Measurements from ENCODE around the gene ATP5F1E. TPM values are rescaled to one million over a fixed set of nuclear protein-coding genes. Genes with fewer than 3 reads are reported as not detected.

ATP5F1E gene
- total RNA-seq, 1 experiment from 2014 or later, result 52.7 TPM

DNA sequence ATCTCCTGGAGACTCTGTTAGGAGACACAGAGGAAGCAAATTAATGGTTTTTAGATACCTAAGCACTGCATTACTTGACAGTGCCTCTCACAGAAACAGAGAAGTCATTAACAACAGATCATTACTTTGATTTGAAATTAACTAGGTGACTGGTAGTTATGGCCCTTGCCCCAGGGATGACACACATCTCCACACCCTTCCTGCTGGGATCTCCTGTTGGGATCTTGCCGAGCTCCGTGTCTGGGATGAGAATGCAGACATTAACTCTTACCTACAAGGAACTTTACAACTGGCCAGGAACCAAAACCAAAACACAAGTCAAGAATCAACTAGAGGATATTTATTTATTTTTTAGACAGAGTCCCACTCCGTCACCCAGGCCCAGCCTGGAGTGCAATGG lies 12.7 kb upstream of the ATP5F1E start:
- TF ChIP-seq, protein P1, sequence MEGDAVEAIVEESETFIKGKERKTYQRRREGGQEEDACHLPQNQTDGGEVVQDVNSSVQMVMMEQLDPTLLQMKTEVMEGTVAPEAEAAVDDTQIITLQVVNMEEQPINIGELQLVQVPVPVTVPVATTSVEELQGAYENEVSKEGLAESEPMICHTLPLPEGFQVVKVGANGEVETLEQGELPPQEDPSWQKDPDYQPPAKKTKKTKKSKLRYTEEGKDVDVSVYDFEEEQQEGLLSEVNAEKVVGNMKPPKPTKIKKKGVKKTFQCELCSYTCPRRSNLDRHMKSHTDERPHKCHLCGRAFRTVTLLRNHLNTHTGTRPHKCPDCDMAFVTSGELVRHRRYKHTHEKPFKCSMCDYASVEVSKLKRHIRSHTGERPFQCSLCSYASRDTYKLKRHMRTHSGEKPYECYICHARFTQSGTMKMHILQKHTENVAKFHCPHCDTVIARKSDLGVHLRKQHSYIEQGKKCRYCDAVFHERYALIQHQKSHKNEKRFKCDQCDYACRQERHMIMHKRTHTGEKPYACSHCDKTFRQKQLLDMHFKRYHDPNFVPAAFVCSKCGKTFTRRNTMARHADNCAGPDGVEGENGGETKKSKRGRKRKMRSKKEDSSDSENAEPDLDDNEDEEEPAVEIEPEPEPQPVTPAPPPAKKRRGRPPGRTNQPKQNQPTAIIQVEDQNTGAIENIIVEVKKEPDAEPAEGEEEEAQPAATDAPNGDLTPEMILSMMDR (conservative IDR thresholded peaks at IDR 0.05), result no peak
- no peak overlapping the region for H3K27ac ChIP-seq (ENCODE audit: insufficient read length, low read depth, low read length)
- no peak overlapping the region for H2BK20ac ChIP-seq (ENCODE audit: low read depth, low read length, poor library complexity, severe bottlenecking)
- Mint-ChIP-seq H3K27me3 (ENCODE audit: low read depth) (peaks cover 19% of the 10 kb centered on the region), H3K4me3 (no peak overlapping the region), H3K36me3 (ENCODE audit: insufficient read depth in 1 of 3, low read depth in 3 of 3) (peaks cover 9 to 16% (median 13%) of the 10 kb centered on the region in 3 experiments; a peak in 6 of 7 replicates), H3K27ac (no peak overlapping the region), H3K4me1 (peaks cover 13 to 18% of the 10 kb centered on the region in 2 experiments), H3K9me3 (no peaks in the 10 kb centered on the region; a peak in 1 of 5 replicates)
- H4K91ac ChIP-seq (ENCODE audit: insufficient read length, low read depth, low read length), result no peak overlapping the region
- H3K9ac ChIP-seq (ENCODE audit: extremely low read depth, insufficient read length, low read length), result no peak overlapping the region
- no peaks in the 10 kb centered on the region for H4K20me1 ChIP-seq (ENCODE audit: control insufficient read depth, insufficient read depth, insufficient read length)
- H2AFZ ChIP-seq (ENCODE audit: low read length), result no peak overlapping the region
- 0 out of 2 replicates have a peak, but pooled peaks cover 2% of the 10 kb centered on the region for H3K4me1 ChIP-seq (ENCODE audit: insufficient read depth, low read length)
- H3K4ac ChIP-seq (ENCODE audit: low read depth, low read length), result no peak overlapping the region
- H2BK120ac ChIP-seq (ENCODE audit: low read depth, low read length, poor library complexity, severe bottlenecking), result no peak overlapping the region
- H3K79me1 ChIP-seq (ENCODE audit: insufficient read depth, low read depth, low read length, poor library complexity, severe bottlenecking), result no peaks in the 10 kb centered on the region
- H3K23ac ChIP-seq (ENCODE audit: insufficient read length, low read depth, low read length), result no peak overlapping the region
- H2AK5ac ChIP-seq (ENCODE audit: insufficient read length, low read length), result no peak overlapping the region
- H3K79me2 ChIP-seq (ENCODE audit: insufficient read depth, low read length), result peaks cover 10% of the 10 kb centered on the region
- no peak overlapping the region for H3K18ac ChIP-seq (ENCODE audit: insufficient read length, low read depth, low read length)
- WGBS (ENCODE audit: extremely low coverage, insufficient read length, low lambda C conversion rate), result no CpG with 5 or more reads among the region's 3 CpGs
- H4K8ac ChIP-seq (replicated peaks; ENCODE audit: insufficient read length, low read depth, low read length), result no peak overlapping the region
- H4K5ac ChIP-seq (ENCODE audit: insufficient read length, low read depth, low read length), result no peak overlapping the region
- no peaks in the 10 kb centered on the region for H3K9me3 ChIP-seq (ENCODE audit: control insufficient read depth, low read depth, low read length)
- H3K4me2 ChIP-seq (ENCODE audit: insufficient read depth, insufficient read length, low read length), result no peak overlapping the region
- H3K27me3 ChIP-seq (ENCODE audit: insufficient read depth, low read length), result no peaks in the 10 kb centered on the region
- no peak overlapping the region for H3K14ac ChIP-seq (ENCODE audit: insufficient read depth, low read length)
- H2BK15ac ChIP-seq (ENCODE audit: low read depth, low read length), result no peak overlapping the region
- DNase-seq, result no peak
- H3T11ph ChIP-seq (ENCODE audit: low read length), result no peak overlapping the region
- peaks cover 9% of the 10 kb centered on the region for H3K23me2 ChIP-seq (ENCODE audit: insufficient read length, low read depth, low read length, poor library complexity, severe bottlenecking)
- no peak overlapping the region for H3K56ac ChIP-seq (ENCODE audit: insufficient read length, low read depth, low read length)
- no peak overlapping the region for H2BK5ac ChIP-seq (ENCODE audit: insufficient read length, low read length)
- no peak overlapping the region for H2BK12ac ChIP-seq (ENCODE audit: insufficient read length, low read depth, low read length)
